ENCODE measurements around the gene WSCD1. TPM values are rescaled to one million over a fixed set of nuclear protein-coding genes. Genes with fewer than 3 reads are reported as not detected.

WSCD1 gene
- total RNA-seq, 2 donors from 2014 or later, result 0.15 TPM; not detected in 1

DNA sequence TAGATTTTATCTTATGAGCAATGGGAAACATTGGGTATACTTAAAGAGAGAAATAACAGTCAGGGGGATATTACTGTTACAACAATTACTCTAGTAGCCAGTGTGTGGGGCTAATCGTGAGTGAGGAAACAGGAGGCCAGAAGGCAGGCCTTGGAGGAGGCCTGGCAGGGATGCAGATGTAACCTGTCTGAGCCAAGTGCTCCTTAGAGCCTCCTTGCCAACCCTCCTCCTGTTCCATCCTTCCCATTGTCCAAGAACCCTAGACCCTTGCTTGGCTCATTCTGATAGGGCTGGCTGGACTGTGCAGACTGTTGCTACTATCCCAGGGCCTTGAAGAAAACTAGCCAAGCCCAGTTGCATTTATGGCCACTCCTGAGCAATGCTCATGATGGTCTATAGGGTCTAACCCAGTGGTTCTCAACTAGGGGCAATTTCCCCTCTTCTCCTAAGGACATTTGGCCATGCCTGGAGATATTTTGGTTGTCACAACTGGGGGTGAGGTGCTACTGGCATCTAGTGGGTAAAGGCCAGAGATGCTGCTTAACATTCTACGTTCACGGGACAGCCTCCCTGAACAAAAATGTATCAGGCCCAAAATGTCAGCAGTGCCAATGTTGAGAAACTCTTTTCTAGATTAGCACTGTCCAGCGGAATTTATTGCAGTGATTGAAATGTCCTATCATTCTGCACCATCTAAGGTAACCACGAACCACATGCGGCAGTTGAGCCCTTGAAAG lies 24.4 kb upstream of the WSCD1 start:
- ATAC-seq (no peak), DNase-seq (no peak)
- no peaks in the 10 kb centered on the region for H3K36me3 Mint-ChIP-seq (ENCODE audit: low read depth)
- no peak overlapping the region for H3K4me3 Mint-ChIP-seq
- H3K4me1 Mint-ChIP-seq, result no peaks in the 10 kb centered on the region
- no peaks in the 10 kb centered on the region for H3K9me3 ChIP-seq (ENCODE audit: control insufficient read depth, low read length, poor library complexity, severe bottlenecking)
- H3K27ac Mint-ChIP-seq, result no peak overlapping the region
- H3K27me3 Mint-ChIP-seq, result peaks cover 33% of the 10 kb centered on the region

DNA sequence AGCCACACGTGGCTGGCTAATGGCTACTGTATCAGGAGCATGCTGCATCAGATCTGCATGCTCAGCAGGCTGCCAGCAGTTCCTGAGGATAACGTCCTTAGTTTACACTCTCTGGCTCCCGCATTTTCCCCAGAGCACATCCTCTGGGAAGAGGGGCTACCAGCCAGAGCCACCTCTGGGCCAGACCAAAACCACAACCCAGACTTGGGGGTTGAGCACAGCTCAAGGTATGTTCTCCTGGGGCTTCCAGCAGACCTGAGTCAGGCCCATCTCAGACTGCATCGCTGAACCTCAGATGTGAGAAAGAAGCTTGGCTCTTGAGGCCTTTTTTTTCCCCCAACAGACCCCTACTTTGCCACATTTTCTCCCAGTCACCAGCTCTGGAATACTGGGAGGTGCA lies 23.7 kb upstream of the WSCD1 start:
- DNase-seq, result no peak
- H3K36me3 Mint-ChIP-seq (ENCODE audit: low read depth), result no peaks in the 10 kb centered on the region
- peaks cover 32% of the 10 kb centered on the region for H3K27me3 Mint-ChIP-seq
- no peak overlapping the region for H3K27ac Mint-ChIP-seq
- ATAC-seq, result no peak
- no peaks in the 10 kb centered on the region for H3K9me3 ChIP-seq (ENCODE audit: control insufficient read depth, low read length, poor library complexity, severe bottlenecking)
- no peaks in the 10 kb centered on the region for H3K4me1 Mint-ChIP-seq
- H3K4me3 Mint-ChIP-seq, result no peak overlapping the region

DNA sequence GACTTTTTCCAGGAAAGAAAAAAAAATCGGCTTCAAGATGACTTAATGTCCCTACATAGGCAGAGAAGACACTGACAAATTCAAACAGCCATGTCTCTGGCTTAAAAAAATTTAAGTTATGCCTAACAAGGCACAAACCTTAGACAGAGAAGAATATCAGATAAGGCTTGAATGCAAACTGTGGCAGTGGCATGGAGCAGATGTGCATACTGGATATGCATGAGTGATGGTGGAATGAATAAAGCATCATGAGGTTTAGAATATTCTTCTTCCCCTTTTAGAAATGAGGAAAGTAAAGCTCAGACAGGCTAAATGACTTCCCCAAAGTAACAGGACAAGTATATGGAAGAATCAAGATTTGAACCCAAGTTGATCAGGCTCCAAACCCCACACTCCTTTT lies 23.2 kb upstream of the WSCD1 start:
- DNase-seq (no peak), ATAC-seq (no peak)
- H3K4me1 Mint-ChIP-seq, result no peaks in the 10 kb centered on the region
- no peak overlapping the region for H3K27ac Mint-ChIP-seq
- H3K27me3 Mint-ChIP-seq, result peaks cover 35% of the 10 kb centered on the region
- H3K4me3 Mint-ChIP-seq, result no peak overlapping the region
- H3K36me3 Mint-ChIP-seq (ENCODE audit: low read depth), result peaks cover 2% of the 10 kb centered on the region
- H3K9me3 ChIP-seq (ENCODE audit: control insufficient read depth, low read length, poor library complexity, severe bottlenecking), result no peaks in the 10 kb centered on the region

DNA sequence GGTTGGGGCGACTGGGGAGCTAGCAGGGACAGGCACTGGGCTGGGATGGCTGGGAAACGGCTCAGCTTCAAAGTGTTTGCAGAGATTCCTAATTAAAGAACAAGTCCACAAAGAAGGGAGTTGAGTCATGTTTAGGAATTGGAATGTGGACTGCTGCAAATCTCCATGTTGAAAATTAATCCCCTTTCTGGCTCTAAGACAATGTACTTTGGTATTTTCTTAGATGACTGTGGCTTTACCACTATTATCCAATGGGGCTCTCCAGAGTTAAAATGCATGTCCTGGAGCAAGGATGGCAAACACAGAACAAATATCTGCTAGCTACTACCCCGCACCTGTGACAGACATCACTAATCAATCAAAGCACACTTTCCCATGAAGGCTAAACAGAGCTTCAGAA lies 22.2 kb upstream of the WSCD1 start:
- DNase-seq (no peak), ATAC-seq (no peak)
- H3K4me1 Mint-ChIP-seq, result peaks cover 2% of the 10 kb centered on the region
- H3K27ac Mint-ChIP-seq, result no peak overlapping the region
- H3K4me3 Mint-ChIP-seq, result no peak overlapping the region
- peaks cover 7% of the 10 kb centered on the region for H3K36me3 Mint-ChIP-seq (ENCODE audit: low read depth)
- peaks cover 41% of the 10 kb centered on the region for H3K27me3 Mint-ChIP-seq
- no peaks in the 10 kb centered on the region for H3K9me3 ChIP-seq (ENCODE audit: control insufficient read depth, low read length, poor library complexity, severe bottlenecking)

DNA sequence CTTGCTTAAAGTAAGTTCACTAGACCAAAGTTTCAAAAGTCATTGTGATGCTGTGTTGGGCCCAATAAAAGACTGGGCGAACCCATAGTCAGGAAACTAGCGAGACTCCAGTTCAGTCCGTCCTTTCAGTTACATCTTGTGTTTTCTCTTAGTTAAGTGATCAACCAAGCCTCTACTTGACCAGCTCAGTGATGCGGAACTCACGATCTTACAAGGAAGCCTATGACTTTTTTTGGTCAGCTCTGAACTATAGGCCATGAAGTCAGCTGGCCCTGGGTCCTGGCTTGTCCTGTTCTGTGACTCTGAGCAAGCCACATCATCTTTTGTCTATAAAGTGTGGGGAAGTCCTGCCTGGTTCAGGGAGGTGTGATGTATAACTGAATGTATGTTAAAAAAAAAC lies 21.7 kb upstream of the WSCD1 start:
- peaks cover 7% of the 10 kb centered on the region for H3K36me3 Mint-ChIP-seq (ENCODE audit: low read depth)

DNA sequence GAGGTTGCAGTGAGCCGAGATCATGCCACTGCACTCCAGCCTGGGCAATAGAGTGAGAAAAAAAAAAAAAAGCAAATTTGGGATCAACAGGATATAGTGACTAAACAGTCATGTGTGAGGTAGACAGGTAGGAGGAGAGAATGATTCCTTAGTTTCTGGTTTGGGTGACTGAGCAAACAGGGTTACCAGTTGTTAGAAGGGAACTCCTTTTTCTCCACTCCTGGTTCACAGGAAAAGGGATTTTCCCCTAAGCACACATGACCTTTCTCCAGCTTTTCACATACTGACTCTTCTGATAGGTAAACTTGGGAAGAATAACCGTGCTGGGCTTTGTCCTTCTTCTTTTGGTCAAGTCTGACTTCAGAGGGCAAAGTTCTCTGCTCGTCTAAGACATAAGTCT lies 17.3 kb upstream of the WSCD1 start:
- ATAC-seq, result no peak
- no peaks in the 10 kb centered on the region for H3K9me3 ChIP-seq (ENCODE audit: control insufficient read depth, low read length, poor library complexity, severe bottlenecking)
- Mint-ChIP-seq H3K27me3 (peaks cover 62% of the 10 kb centered on the region), H3K27ac (no peak overlapping the region), H3K36me3 (ENCODE audit: low read depth) (peaks cover 7% of the 10 kb centered on the region), H3K4me1 (peaks cover 2% of the 10 kb centered on the region), H3K4me3 (no peak overlapping the region)
- no peak for DNase-seq

More for the DNA sequence above, 21.7 kb upstream of the WSCD1 start:
- no peaks in the 10 kb centered on the region for H3K9me3 ChIP-seq (ENCODE audit: control insufficient read depth, low read length, poor library complexity, severe bottlenecking)
- no peak for DNase-seq
- ATAC-seq, result no peak
- Mint-ChIP-seq H3K27ac (peak overlapping the region; percentile 66), H3K4me3 (no peak overlapping the region), H3K4me1 (peaks cover 2% of the 10 kb centered on the region), H3K27me3 (peaks cover 47% of the 10 kb centered on the region)

DNA sequence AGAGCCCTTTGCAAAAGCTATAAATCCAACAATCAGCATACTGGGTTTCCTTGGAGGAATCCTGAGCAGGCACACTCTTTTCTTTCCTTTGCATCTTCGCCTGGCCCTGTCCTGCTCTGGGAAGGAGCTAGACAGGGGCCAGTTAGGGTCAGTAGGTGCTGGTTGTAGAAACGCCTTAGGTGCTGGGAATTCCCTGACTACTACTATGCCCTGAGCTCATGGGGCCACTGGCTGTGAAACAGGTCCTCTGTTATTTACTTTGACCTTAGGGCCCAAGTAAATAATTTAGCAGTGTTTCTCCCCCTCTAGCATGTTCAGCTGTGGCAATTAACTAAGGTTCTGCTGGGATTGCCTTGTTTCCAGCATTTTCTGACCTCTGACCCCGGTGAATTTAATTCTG lies 15.8 kb upstream of the WSCD1 start:
- no peak for ATAC-seq

DNA sequence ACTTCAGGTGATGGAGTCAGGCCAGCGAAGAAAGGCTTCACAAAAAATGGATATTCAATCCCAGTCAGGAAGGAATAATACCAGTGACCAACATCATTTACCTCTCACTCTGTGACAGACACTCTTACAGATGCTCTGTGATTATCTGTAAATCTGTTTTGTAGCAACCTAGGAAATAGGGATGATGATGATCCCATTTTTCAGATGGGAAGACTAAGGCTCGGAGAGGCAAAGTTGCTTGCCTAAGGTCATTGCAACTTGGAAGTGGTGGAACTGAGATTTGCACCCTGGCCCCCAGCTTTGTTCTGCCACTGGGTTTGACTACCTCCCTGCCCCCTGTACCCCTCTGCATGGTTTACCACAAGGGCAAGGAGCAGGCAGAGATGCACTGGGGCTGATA lies 14.1 kb upstream of the WSCD1 start:
- Mint-ChIP-seq H3K36me3 (ENCODE audit: low read depth) (peaks cover 7% of the 10 kb centered on the region), H3K27me3 (peaks cover 69% of the 10 kb centered on the region), H3K4me3 (peak overlapping the region; percentile 25), H3K4me1 (peaks cover 2% of the 10 kb centered on the region), H3K27ac (no peak overlapping the region)
- DNase-seq, result no peak
- no peak for ATAC-seq
- no peaks in the 10 kb centered on the region for H3K9me3 ChIP-seq (ENCODE audit: control insufficient read depth, low read length, poor library complexity, severe bottlenecking)

More for the DNA sequence above, 15.8 kb upstream of the WSCD1 start:
- no peaks in the 10 kb centered on the region for H3K9me3 ChIP-seq (ENCODE audit: control insufficient read depth, low read length, poor library complexity, severe bottlenecking)
- peaks cover 7% of the 10 kb centered on the region for H3K36me3 Mint-ChIP-seq (ENCODE audit: low read depth)
- no peak for DNase-seq
- H3K4me1 Mint-ChIP-seq, result peaks cover 2% of the 10 kb centered on the region
- no peak overlapping the region for H3K27ac Mint-ChIP-seq
- no peak overlapping the region for H3K4me3 Mint-ChIP-seq
- peaks cover 65% of the 10 kb centered on the region for H3K27me3 Mint-ChIP-seq

DNA sequence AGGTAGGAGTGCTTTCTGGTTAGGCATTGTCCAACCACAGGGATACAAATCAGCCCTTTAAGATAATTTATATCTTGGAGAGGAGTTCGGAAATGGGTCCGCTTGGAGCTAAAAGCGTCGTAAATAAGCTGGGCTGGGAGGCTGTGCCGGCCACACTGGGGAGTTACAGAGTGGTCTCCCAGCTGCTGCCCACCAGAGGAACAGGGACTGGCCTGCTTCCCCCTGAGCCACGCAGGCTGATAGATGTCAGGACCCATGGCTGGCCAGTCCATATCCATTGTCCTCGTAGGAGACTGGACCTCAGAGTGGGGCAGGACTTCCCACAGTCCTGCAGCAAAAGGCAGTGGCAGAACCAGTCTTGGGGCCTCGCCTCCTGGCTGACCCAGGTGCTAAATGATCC lies 12.6 kb upstream of the WSCD1 start:
- Mint-ChIP-seq H3K27ac (no peak overlapping the region), H3K4me3 (no peak overlapping the region), H3K4me1 (no peaks in the 10 kb centered on the region), H3K27me3 (peaks cover 68% of the 10 kb centered on the region), H3K36me3 (ENCODE audit: low read depth) (peaks cover 2% of the 10 kb centered on the region)
- ATAC-seq (no peak), DNase-seq (no peak)
- no peaks in the 10 kb centered on the region for H3K9me3 ChIP-seq (ENCODE audit: control insufficient read depth, low read length, poor library complexity, severe bottlenecking)

DNA sequence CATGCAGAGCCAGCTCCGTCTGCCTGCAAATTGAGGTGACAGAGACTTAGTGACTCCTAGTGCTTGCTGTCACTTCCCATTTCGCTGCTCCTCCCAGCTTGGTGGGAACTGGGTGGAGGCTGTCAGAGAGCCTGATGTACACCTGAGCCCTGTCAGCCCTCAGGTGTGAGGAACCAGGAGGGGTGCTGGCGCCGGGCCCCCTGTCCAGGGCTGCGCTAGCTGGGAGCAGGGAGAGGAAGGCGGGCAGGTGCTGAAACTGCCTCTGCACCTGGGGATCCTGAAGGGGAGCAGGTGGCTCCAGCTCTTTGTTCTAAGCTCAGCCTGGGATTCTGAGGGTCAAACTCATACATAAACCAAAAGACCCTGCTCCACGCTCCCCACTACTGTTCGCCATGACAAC lies 10.8 kb upstream of the WSCD1 start:
- no peak for DNase-seq
- no peak for ATAC-seq
- H3K4me3 Mint-ChIP-seq, result no peak overlapping the region
- no peaks in the 10 kb centered on the region for H3K36me3 Mint-ChIP-seq (ENCODE audit: low read depth)
- H3K27me3 Mint-ChIP-seq, result peaks cover 73% of the 10 kb centered on the region
- no peaks in the 10 kb centered on the region for H3K9me3 ChIP-seq (ENCODE audit: control insufficient read depth, low read length, poor library complexity, severe bottlenecking)
- H3K27ac Mint-ChIP-seq, result no peak overlapping the region
- no peaks in the 10 kb centered on the region for H3K4me1 Mint-ChIP-seq

DNA sequence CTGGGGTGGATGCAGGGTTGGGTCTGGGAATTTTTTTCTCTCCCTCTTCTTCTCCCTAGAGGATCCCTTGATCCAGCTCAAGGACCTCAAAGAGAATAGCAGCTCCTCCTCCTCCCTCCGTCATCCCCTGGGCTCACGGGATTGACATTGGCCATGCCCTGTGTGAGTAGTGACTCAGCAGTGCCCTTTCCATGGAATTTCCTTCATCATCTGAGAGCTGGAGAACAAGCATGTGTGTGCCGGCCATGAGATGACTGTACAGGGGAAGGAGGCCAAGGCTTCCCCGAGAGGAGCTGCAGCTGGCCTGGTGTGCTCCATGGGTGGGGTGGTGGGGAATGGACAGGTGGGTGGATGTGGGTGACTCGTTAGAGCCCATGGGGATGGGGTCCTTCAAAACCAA lies 8.9 kb upstream of the WSCD1 start:
- no peak for DNase-seq
- H3K9me3 ChIP-seq (ENCODE audit: control insufficient read depth, low read length, poor library complexity, severe bottlenecking), result no peaks in the 10 kb centered on the region
- ATAC-seq, result no peak
- Mint-ChIP-seq H3K27ac (no peak overlapping the region), H3K4me1 (no peaks in the 10 kb centered on the region), H3K27me3 (peaks cover 64% of the 10 kb centered on the region), H3K4me3 (no peak overlapping the region), H3K36me3 (ENCODE audit: low read depth) (no peaks in the 10 kb centered on the region)

DNA sequence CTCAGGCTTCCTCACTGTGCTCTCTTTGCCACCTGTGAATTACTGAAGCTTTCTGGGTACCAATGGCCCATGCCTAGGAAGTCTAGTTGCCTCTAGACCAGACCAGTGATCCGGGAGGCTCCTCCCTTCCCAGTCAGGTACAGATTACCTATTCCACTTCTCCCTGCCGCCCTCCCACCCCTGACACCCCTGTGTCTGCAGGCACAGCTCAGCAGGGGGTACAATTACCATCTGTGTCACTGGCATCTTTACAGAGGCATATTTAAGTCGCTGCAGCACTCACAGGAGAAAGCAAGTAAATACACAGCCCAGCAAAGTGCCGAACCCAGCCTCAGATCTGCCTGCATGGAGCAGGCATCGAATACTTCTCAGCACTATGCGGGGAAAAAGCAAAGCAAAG lies 5.3 kb upstream of the WSCD1 start:
- peaks cover 5% of the 10 kb centered on the region for H3K36me3 Mint-ChIP-seq (ENCODE audit: low read depth)
- H3K27ac Mint-ChIP-seq, result no peak overlapping the region
- no peaks in the 10 kb centered on the region for H3K9me3 ChIP-seq (ENCODE audit: control insufficient read depth, low read length, poor library complexity, severe bottlenecking)
- DNase-seq (no peak), ATAC-seq (no peak)
- H3K4me1 Mint-ChIP-seq, result peaks cover 11% of the 10 kb centered on the region
- peaks cover 81% of the 10 kb centered on the region for H3K27me3 Mint-ChIP-seq
- H3K4me3 Mint-ChIP-seq, result no peak overlapping the region

DNA sequence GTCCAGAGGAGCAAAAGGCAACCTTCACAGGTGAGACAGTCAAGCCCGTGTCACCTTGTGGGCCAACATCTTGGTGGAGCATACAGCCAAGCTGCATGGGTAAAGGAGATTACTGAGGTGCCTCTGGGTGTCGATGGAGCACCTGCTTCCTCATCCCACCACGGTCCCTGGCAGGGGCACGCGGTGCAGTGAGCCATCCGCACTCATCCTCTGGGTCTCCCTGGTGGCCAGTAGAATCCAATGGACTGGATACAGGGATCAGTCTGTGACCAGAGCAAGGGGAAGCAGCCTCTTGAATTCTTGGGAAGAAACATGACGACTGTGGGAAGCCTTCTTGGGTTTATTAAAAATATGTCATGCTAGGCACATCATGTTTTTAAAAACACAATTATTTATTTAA lies 4.8 kb upstream of the WSCD1 start:
- H3K27me3 Mint-ChIP-seq, result peaks cover 79% of the 10 kb centered on the region

DNA sequence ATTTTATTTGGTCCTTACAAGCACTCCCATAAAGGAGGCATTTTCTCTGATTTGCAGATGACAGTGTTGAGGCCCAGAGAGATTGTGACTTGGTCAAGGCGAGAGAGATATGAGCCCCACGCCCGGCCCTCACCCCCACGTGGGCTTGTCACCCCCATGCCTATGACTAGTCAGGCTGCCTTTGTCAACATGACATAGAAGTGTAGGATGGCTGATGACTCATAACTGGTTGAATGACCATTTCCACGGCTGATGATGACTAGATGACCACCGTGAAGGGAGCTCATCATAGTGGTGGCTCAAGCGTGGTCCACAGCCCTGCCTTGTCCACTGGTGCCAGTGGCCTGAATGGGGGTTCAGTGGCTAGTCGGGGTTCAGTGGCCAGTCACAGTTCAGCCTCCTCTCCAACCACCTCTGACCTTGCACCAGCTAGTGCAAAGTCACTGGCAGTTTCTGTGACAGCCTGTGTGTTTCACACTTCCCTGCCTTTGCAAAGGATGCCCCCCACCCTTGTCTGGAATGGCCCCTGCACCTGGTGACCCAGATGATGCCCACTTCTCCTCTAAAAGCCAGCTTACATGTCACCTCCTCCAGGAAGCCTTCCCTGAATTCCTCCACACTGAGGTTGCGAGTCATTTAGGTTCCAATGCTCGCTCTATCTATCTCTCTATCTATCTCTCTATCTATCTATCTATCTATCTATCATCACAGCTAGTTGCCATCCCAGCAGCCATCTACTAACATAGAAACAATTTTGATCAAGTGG lies 3.8 kb upstream of the WSCD1 start:
- no peak overlapping the region for H3K27ac Mint-ChIP-seq

More for the DNA sequence above, 4.8 kb upstream of the WSCD1 start:
- H3K4me3 Mint-ChIP-seq, result no peak overlapping the region
- ATAC-seq (no peak), DNase-seq (no peak)
- H3K4me1 Mint-ChIP-seq, result peaks cover 13% of the 10 kb centered on the region
- peaks cover 7% of the 10 kb centered on the region for H3K36me3 Mint-ChIP-seq (ENCODE audit: low read depth)
- no peak overlapping the region for H3K27ac Mint-ChIP-seq
- H3K9me3 ChIP-seq (ENCODE audit: control insufficient read depth, low read length, poor library complexity, severe bottlenecking), result no peaks in the 10 kb centered on the region

More for the DNA sequence above, 3.8 kb upstream of the WSCD1 start:
- DNase-seq, result no peak
- Mint-ChIP-seq H3K36me3 (ENCODE audit: low read depth) (peaks cover 7% of the 10 kb centered on the region), H3K4me1 (peaks cover 13% of the 10 kb centered on the region), H3K4me3 (no peak overlapping the region), H3K27me3 (peaks cover 74% of the 10 kb centered on the region)
- no peak for ATAC-seq
- no peaks in the 10 kb centered on the region for H3K9me3 ChIP-seq (ENCODE audit: control insufficient read depth, low read length, poor library complexity, severe bottlenecking)
